ENCODE measurements around the gene MUC13.
"Not testable (repeated sequence)": the region's sequence is repeated elsewhere in the genome, so short reads cannot be mapped to it uniquely, and the experiment has no call there.

The MUC13 gene

GRCh38 chr3:124934577-124934976, at the start of gene MUC13:
Gene MUC13 (minus strand): TSS chr3:124934751. CDS start chr3:124934712, 39 bp downstream.
- no peak for DNase-seq (ENCODE audit: low read depth)

- DNase-seq (ENCODE audit: low read depth), result no peak
Measured at GRCh38 chr3:124982855-124983254, 48.3 kb upstream of the MUC13 start.

- DNase-seq (ENCODE audit: low read depth), result no peak
Measured at GRCh38 chr3:124981472-124981871, 46.9 kb upstream of the MUC13 start.

- no peak for DNase-seq (ENCODE audit: low read depth)
Measured at GRCh38 chr3:124978627-124979026, 44.1 kb upstream of the MUC13 start.

- DNase-seq (ENCODE audit: low read depth), result no peak
Measured at GRCh38 chr3:124976383-124976782, 41.8 kb upstream of the MUC13 start.

- DNase-seq (ENCODE audit: low read depth), result no peak
Measured at GRCh38 chr3:124974691-124975090, 40.1 kb upstream of the MUC13 start.

- no peak for DNase-seq (ENCODE audit: low read depth)
Measured at GRCh38 chr3:124973290-124973689, 38.7 kb upstream of the MUC13 start.

- no peak for DNase-seq (ENCODE audit: low read depth)
Measured at GRCh38 chr3:124972457-124972856, 37.9 kb upstream of the MUC13 start.

GRCh38 chr3:124969963-124970722, 35.6 kb upstream of the MUC13 start:
- no peak for DNase-seq (ENCODE audit: low read depth)

- DNase-seq (ENCODE audit: low read depth), result no peak
Measured at GRCh38 chr3:124969190-124969589, 34.6 kb upstream of the MUC13 start.

- no peak for DNase-seq (ENCODE audit: low read depth)
Measured at GRCh38 chr3:124967964-124968363, 33.4 kb upstream of the MUC13 start.

- DNase-seq (ENCODE audit: low read depth), result no peak
Measured at GRCh38 chr3:124966521-124967445, 32.2 kb upstream of the MUC13 start.

- no peak for DNase-seq (ENCODE audit: low read depth)
Measured at GRCh38 chr3:124965413-124965812, 30.9 kb upstream of the MUC13 start.

GRCh38 chr3:124964387-124964786, 29.8 kb upstream of the MUC13 start:
- DNase-seq (ENCODE audit: low read depth), result no peak

- no peak for DNase-seq (ENCODE audit: low read depth)
Measured at GRCh38 chr3:124963755-124964154, 29.2 kb upstream of the MUC13 start.

GRCh38 chr3:124962403-124962940, 27.9 kb upstream of the MUC13 start:
- no peak for DNase-seq (ENCODE audit: low read depth)

GRCh38 chr3:124960698-124961097, 26.1 kb upstream of the MUC13 start:
- no peak for DNase-seq (ENCODE audit: low read depth)

GRCh38 chr3:124960105-124960504, 25.6 kb upstream of the MUC13 start:
- DNase-seq (ENCODE audit: low read depth), result no peak

GRCh38 chr3:124957951-124958350, 23.4 kb upstream of the MUC13 start:
- not testable (repeated sequence) for DNase-seq (ENCODE audit: low read depth)

- DNase-seq (ENCODE audit: low read depth), result no peak
Measured at GRCh38 chr3:124952282-124952855, 17.8 kb upstream of the MUC13 start.

- no peak for DNase-seq (ENCODE audit: low read depth)
Measured at GRCh38 chr3:124951511-124952281, 17.1 kb upstream of the MUC13 start.

- no peak for DNase-seq (ENCODE audit: low read depth)
Measured at GRCh38 chr3:124950026-124950425, 15.5 kb upstream of the MUC13 start.

Data from activated T-cell treated with anti-CD3 and anti-CD28 coated beads for 1 hour (primary cell).